Testis (tissue), 3 donors: ENCODE data around the gene HGFAC. TPM values are rescaled to one million over a fixed set of nuclear protein-coding genes. Genes with fewer than 3 reads are reported as not detected.

Experiments used
- DNase-seq: peaks from one replicate; pipeline ENCODE4 v3.0.0-alpha.2; 2019
- H3K27ac ChIP-seq, 2 donors: fragments of 200-600 bp; sonication (generic); one replicate each; pipeline ENCODE4 v1.5.1; 2019
- H3K27me3 ChIP-seq: fragments of 200-600 bp; sonication (generic); one replicate; pipeline ENCODE4 v1.5.1; 2019
- H3K36me3 ChIP-seq: fragments of 200-600 bp; sonication (generic); one replicate; pipeline ENCODE4 v1.5.1; 2017; ENCODE audit warnings: low read depth; ENCODE audit errors: missing control alignments
- H3K4me1 ChIP-seq: fragments of 200-600 bp; sonication (generic); one replicate; pipeline ENCODE4 v1.5.1; 2019
- H3K4me3 ChIP-seq, 2 donors: fragments of 200-600 bp; sonication (generic); one replicate each; pipeline ENCODE4 v1.5.1; 2017 to 2019
- H3K9me3 ChIP-seq: fragments of 200-600 bp; sonication (generic); one replicate; pipeline ENCODE4 v1.5.1; 2017
- POLR2A ChIP-seq: fragments of 450-650 bp; IDR thresholded peaks from one replicate; pipeline ENCODE4 v1.6.1; 2017; ENCODE audit warnings: antibody characterized with exemption, mild to moderate bottlenecking, moderate library complexity
- WGBS, 2 donors: methylation state at CpG; one replicate each; pipeline ENCODE4 v1.1.5; 2018; 5-methylcytosine and 5-hydroxymethylcytosine counted together
- intact Hi-C: fragments of 100-400 bp; cut with DNase I; formaldehyde crosslinking; loops from one replicate; pipeline ENCODE4 v1.15.1; 2023; ENCODE audit warnings: low total_unique reads
- polyA plus RNA-seq: library from polyadenylated mRNA; stranded (reverse); fragments of 350-450 nt; fragmentation: Illumina TruSeq; extraction: RNeasy Lipid Tissue Mini Kit (QIAGEN cat#74804); gene quantifications from one replicate; pipeline ENCODE4 v1.2.3, GENCODE V29; 2014; ENCODE audit warnings: low read depth, low replicate concordance; ENCODE audit not compliant: insufficient read depth
- total RNA-seq, 2 donors: library from RNA; depleted of rRNA; stranded (reverse); fragments of >200 nt; gene quantifications; one replicate each; pipeline ENCODE4 v1.2.3, GENCODE V29; 2016
- TF ChIP-seq, protein P1 (sequence below), 3 experiments: fragments of 450-650 bp in 2 of 3; fragments of 200-600 bp in 1 of 3; sonication (generic) in 1 of 3; IDR thresholded peaks; one replicate each; pipeline ENCODE4 v1.5.1; 2016 to 2019; ENCODE audit warnings: antibody characterized with exemption in 3 of 3, mild to moderate bottlenecking in 2 of 3, moderate library complexity in 1 of 3

Gene HGFAC
- total and polyA plus RNA-seq, 3 donors from 2014 or later, result 15.5 to 72.3 (median 16.8) TPM

- no peak overlapping the region for H3K4me3 ChIP-seq
- no peaks in the 10 kb centered on the region for H3K27me3 ChIP-seq
- TF ChIP-seq, protein P1, sequence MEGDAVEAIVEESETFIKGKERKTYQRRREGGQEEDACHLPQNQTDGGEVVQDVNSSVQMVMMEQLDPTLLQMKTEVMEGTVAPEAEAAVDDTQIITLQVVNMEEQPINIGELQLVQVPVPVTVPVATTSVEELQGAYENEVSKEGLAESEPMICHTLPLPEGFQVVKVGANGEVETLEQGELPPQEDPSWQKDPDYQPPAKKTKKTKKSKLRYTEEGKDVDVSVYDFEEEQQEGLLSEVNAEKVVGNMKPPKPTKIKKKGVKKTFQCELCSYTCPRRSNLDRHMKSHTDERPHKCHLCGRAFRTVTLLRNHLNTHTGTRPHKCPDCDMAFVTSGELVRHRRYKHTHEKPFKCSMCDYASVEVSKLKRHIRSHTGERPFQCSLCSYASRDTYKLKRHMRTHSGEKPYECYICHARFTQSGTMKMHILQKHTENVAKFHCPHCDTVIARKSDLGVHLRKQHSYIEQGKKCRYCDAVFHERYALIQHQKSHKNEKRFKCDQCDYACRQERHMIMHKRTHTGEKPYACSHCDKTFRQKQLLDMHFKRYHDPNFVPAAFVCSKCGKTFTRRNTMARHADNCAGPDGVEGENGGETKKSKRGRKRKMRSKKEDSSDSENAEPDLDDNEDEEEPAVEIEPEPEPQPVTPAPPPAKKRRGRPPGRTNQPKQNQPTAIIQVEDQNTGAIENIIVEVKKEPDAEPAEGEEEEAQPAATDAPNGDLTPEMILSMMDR (IDR thresholded peaks at IDR 0.05), result no peak
- no peak for TF ChIP-seq POLR2A
- no peaks in the 10 kb centered on the region for H3K9me3 ChIP-seq
- no peaks in the 10 kb centered on the region for H3K36me3 ChIP-seq
- DNase-seq, result no peak
- H3K27ac ChIP-seq, result no peak overlapping the region
- H3K4me1 ChIP-seq, result peaks cover 3% of the 10 kb centered on the region
- intact Hi-C loops, result no loop called here
- 79% methylated on average over 25 of the region's 25 CpGs; no CpG with 5 or more reads in 1 of the 2 donors for WGBS, 2 donors
Observed at GRCh38 chr4:3479358-3480101, 37.8 kb downstream of the HGFAC start.

DNA sequence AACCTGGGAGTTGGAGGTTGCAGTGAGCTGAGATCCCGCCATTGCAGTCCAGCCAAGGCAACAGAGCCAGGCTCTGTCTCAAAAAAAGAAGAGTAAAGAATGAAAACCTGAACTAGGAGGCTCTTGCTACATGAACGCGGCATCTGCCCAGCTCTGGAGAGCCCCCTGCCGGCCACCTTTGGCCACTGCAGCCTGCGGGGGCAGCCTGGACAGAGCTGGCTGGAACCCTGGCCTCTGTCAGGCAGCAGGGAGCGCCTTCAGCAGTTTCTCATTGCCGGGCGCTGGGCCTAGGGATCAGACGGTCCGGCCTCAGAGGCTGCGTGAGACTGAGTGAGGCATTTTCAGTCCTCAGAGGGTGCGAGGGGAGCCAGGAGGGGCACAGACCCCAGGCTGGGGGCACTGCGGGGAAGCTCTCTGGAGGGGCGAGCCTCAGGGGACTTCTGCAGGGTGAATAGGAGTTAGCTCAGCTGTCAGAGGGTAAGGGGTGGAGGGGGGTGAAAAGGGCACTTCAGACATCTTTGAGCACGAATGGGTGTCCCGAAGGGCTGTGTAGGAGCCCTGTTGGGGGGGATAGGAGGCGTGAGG is 38.9 kb downstream of the HGFAC start:
- peak; percentile 83 for DNase-seq
- Histone ChIP-seq H3K27me3 (no peaks in the 10 kb centered on the region), H3K9me3 (no peaks in the 10 kb centered on the region), H3K27ac (no peak overlapping the region), H3K4me3 (no peak overlapping the region), H3K36me3 (no peaks in the 10 kb centered on the region), H3K4me1 (peaks cover 3% of the 10 kb centered on the region)
- intact Hi-C loops, result no loop called here
- WGBS, 2 donors, result 39 to 42% methylated on average over 17 of the region's 17 CpGs
- TF ChIP-seq POLR2A, result no peak
- TF ChIP-seq, protein P1 (IDR thresholded peaks at IDR 0.05), result peak; percentile 88 to 99 (median 88)

- Histone ChIP-seq H3K4me1 (peaks cover 3% of the 10 kb centered on the region), H3K36me3 (no peaks in the 10 kb centered on the region), H3K27ac (no peak overlapping the region), H3K27me3 (no peaks in the 10 kb centered on the region), H3K9me3 (no peaks in the 10 kb centered on the region), H3K4me3 (no peak overlapping the region)
- 64 to 70% methylated on average over 4 to 5 of the region's 5 CpGs for WGBS, 2 donors
- DNase-seq, result no peak
- TF ChIP-seq, protein P1 (IDR thresholded peaks at IDR 0.05), result no peak
- TF ChIP-seq POLR2A, result no peak
- intact Hi-C loops, result no loop called here
Observed at GRCh38 chr4:3481113-3481531, 39.4 kb downstream of the HGFAC start.

GRCh38 chr4:3481783-3482393 is 40.1 kb downstream of the HGFAC start:
- no peak overlapping the region for H3K27ac ChIP-seq
- peaks cover 3% of the 10 kb centered on the region for H3K4me1 ChIP-seq
- intact Hi-C loops, result no loop called here
- no peak for DNase-seq
- WGBS, 2 donors, result 87 to 88% methylated on average over 19 of the region's 19 CpGs
- H3K9me3 ChIP-seq, result no peaks in the 10 kb centered on the region
- H3K36me3 ChIP-seq, result no peaks in the 10 kb centered on the region
- TF ChIP-seq POLR2A, result no peak
- no peak overlapping the region for H3K4me3 ChIP-seq
- H3K27me3 ChIP-seq, result no peaks in the 10 kb centered on the region

GRCh38 chr4:3482707-3483106 is 40.9 kb downstream of the HGFAC start:
- Histone ChIP-seq H3K27me3 (no peaks in the 10 kb centered on the region), H3K27ac (no peak overlapping the region), H3K4me1 (peaks cover 3% of the 10 kb centered on the region), H3K9me3 (no peaks in the 10 kb centered on the region), H3K36me3 (no peaks in the 10 kb centered on the region), H3K4me3 (no peak overlapping the region)
- intact Hi-C loops, result no loop called here
- 91 to 93% methylated on average over 12 of the region's 12 CpGs for WGBS, 2 donors
- DNase-seq, result no peak
- no peak for TF ChIP-seq POLR2A
- TF ChIP-seq, protein P1 (IDR thresholded peaks at IDR 0.05), result no peak
